Measurements from ENCODE around the gene GRSF1.

DNA sequence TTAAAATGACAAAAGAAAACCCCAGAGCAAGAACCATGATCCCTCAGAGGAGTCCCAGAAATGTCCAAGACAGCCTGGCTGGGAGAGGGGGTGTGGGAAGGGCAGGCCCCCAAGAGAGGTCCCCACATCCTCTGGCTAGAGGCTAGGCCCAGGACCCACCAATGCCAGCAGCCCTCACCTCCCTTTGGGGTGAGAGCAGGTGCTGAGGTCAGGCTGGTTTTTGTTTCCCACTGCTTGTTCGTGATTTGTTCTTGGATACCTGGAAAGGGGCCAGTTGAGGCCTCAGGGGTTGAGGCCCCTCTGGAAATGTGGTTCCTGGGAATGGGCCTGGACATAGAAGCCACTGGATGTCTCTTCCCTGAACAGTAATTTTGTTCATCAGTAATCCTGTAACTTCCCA is 2.3 kb upstream of the GRSF1 start:
- TF ChIP-seq, protein P1, sequence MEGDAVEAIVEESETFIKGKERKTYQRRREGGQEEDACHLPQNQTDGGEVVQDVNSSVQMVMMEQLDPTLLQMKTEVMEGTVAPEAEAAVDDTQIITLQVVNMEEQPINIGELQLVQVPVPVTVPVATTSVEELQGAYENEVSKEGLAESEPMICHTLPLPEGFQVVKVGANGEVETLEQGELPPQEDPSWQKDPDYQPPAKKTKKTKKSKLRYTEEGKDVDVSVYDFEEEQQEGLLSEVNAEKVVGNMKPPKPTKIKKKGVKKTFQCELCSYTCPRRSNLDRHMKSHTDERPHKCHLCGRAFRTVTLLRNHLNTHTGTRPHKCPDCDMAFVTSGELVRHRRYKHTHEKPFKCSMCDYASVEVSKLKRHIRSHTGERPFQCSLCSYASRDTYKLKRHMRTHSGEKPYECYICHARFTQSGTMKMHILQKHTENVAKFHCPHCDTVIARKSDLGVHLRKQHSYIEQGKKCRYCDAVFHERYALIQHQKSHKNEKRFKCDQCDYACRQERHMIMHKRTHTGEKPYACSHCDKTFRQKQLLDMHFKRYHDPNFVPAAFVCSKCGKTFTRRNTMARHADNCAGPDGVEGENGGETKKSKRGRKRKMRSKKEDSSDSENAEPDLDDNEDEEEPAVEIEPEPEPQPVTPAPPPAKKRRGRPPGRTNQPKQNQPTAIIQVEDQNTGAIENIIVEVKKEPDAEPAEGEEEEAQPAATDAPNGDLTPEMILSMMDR (IDR thresholded peaks at IDR 0.05): no peak
- TF ChIP-seq POLR2A (IDR thresholded peaks at IDR 0.05): no peak
